Mammary epithelial cell (primary cell): ENCODE results near the gene ARHGAP26.

ENCODE experiments used
- CTCF ChIP-seq, 2 donors: IDR thresholded peaks in 1 of 2; conservative IDR thresholded peaks in 1 of 2; 2 replicates each; pipeline ENCODE4 v1.5.1; 2011 to 2012; ENCODE audit warnings: inconsistent platforms in 2 of 2, low read length in 2 of 2, mild to moderate bottlenecking in 2 of 2, control low read depth in 1 of 2, low read depth in 1 of 2; ENCODE audit not compliant: insufficient read depth in 1 of 2; ENCODE audit errors: extremely low read depth in 1 of 2
- EZH2 ChIP-seq: IDR thresholded peaks from 2 replicates; pipeline ENCODE4 v1.6.1; 2012; ENCODE audit warnings: low read length, inconsistent platforms, borderline replicate concordance

- TF ChIP-seq EZH2, result no peak
- TF ChIP-seq CTCF (conservative IDR thresholded peaks at IDR 0.05 in 1 of 2, IDR thresholded peaks at IDR 0.05 in 1 of 2; ENCODE audit: extremely low read depth in 1 of 2, insufficient read depth in 1 of 2, low read depth in 1 of 2, low read length in 2 of 2), result no peak
These were observed 370.5 kb downstream of the ARHGAP26 start for GRCh38 chr5:143140492-143141203.
